Neural crest cell (in vitro differentiated cells): ENCODE data around the gene CALN1. TPM values are rescaled to one million over a fixed set of nuclear protein-coding genes. Genes with fewer than 3 reads are reported as not detected.

ENCODE experiments used
- DNase-seq: peaks from one replicate; pipeline ENCODE4 v3.0.0; 2021; ENCODE audit warnings: low read depth, mixed read lengths, low spot score
- H3K27ac Mint-ChIP-seq: one replicate; pipeline ENCODE4 v1.8.0; 2021; ENCODE audit warnings: mild to moderate bottlenecking, mixed read lengths; ENCODE audit not compliant: unreplicated experiment
- H3K27me3 Mint-ChIP-seq: 2 replicates; pipeline ENCODE4 v1.8.0; 2021; ENCODE audit warnings: low read depth, mild to moderate bottlenecking, mixed read lengths
- H3K36me3 Mint-ChIP-seq: 2 replicates; pipeline ENCODE4 v1.8.0; 2021; ENCODE audit warnings: low read depth, mild to moderate bottlenecking, mixed read lengths
- H3K4me1 Mint-ChIP-seq: 2 replicates; pipeline ENCODE4 v1.8.0; 2021; ENCODE audit warnings: mixed read lengths
- H3K4me3 Mint-ChIP-seq: one replicate; pipeline ENCODE4 v1.8.0; 2021; ENCODE audit warnings: mild to moderate bottlenecking, mixed read lengths
- H3K9me3 Mint-ChIP-seq: 2 replicates; pipeline ENCODE4 v1.8.0; 2021; ENCODE audit warnings: mixed read lengths
- total RNA-seq: library from RNA; stranded (reverse); gene quantifications from 2 replicates; pipeline ENCODE4 v1.2.1, GENCODE V29; 2021
- TF ChIP-seq, protein P1 (sequence below): fragments of 200-600 bp; sonication (generic); conservative IDR thresholded peaks from 2 replicates; pipeline ENCODE4 v1.5.0; 2021; ENCODE audit warnings: antibody characterized with exemption, mild to moderate bottlenecking

The CALN1 gene
- total RNA-seq, 1 donor from 2014 or later, result 0.51 TPM

DNA sequence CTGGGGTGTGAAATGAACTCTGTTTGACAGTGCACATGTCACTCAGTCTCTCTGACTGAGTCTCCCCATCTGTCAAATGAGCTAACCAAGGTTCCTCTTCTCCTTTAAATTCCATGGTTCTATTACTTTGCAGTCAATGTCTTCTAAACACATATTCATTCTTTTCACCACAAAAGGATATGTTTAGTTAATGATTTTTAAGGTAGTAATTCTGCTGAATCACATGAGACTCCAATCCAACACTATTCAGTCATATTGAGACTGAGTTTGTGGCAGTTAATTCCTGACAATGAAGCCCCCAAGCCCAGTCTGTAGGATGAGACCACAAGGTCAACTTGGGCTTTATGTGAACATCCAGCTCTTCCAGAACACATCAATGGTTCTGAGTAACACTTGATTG lies 85.3 kb downstream of the CALN1 start:
- no peaks in the 10 kb centered on the region for H3K4me1 Mint-ChIP-seq

DNA sequence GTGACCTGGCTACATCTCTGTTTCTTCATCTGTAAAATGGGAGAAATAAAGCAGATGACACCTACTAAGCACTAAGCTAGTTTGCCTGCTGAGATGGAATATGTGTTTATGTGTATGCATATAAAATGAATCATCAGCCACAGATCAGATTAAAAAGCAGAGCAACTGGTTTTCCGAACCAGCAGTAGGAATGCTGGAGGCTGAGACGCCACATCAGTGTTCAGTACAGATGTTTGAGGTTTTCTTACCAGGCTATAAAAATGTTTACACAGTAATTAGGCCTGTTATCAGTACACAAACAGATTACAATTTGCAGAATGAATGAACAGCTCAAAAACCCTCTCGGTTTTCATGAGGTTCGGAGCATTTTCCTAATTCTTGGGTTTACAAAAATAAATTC lies 85.8 kb downstream of the CALN1 start:
- H3K27ac Mint-ChIP-seq, result no peak overlapping the region
- peaks cover 7% of the 10 kb centered on the region for H3K9me3 Mint-ChIP-seq
- H3K4me1 Mint-ChIP-seq, result no peaks in the 10 kb centered on the region
- TF ChIP-seq, protein P1, sequence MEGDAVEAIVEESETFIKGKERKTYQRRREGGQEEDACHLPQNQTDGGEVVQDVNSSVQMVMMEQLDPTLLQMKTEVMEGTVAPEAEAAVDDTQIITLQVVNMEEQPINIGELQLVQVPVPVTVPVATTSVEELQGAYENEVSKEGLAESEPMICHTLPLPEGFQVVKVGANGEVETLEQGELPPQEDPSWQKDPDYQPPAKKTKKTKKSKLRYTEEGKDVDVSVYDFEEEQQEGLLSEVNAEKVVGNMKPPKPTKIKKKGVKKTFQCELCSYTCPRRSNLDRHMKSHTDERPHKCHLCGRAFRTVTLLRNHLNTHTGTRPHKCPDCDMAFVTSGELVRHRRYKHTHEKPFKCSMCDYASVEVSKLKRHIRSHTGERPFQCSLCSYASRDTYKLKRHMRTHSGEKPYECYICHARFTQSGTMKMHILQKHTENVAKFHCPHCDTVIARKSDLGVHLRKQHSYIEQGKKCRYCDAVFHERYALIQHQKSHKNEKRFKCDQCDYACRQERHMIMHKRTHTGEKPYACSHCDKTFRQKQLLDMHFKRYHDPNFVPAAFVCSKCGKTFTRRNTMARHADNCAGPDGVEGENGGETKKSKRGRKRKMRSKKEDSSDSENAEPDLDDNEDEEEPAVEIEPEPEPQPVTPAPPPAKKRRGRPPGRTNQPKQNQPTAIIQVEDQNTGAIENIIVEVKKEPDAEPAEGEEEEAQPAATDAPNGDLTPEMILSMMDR, result no peak
- H3K27me3 Mint-ChIP-seq, result peaks cover 9% of the 10 kb centered on the region
- no peak for DNase-seq
- H3K4me3 Mint-ChIP-seq, result no peak overlapping the region
- peaks cover 4% of the 10 kb centered on the region for H3K36me3 Mint-ChIP-seq

More for the DNA sequence above, 85.3 kb downstream of the CALN1 start:
- H3K36me3 Mint-ChIP-seq, result peaks cover 4% of the 10 kb centered on the region
- DNase-seq, result no peak
- H3K27me3 Mint-ChIP-seq, result peaks cover 12% of the 10 kb centered on the region
- peaks cover 7% of the 10 kb centered on the region for H3K9me3 Mint-ChIP-seq
- H3K4me3 Mint-ChIP-seq, result no peak overlapping the region
- TF ChIP-seq, protein P1, result no peak
- H3K27ac Mint-ChIP-seq, result no peak overlapping the region

DNA sequence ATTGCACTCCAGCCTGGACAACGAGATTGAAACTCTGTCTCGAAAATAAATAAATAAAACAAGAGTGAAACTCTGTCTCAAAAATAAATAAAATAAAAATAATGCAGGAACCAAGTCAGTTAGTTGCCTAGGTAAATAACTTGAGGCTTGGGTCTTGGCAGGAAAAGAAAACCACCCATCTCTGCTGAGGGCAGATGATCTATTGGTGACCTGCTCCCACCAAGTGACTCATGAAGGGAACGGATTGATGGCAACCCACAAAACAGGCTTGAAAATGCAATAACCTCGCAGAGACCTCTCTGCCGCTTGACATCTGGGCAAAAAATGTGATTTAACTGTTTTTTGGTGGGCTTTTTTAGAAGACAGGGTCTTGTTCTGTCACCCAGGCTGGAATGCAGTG lies 86.6 kb downstream of the CALN1 start:
- Mint-ChIP-seq H3K4me1 (no peaks in the 10 kb centered on the region), H3K27ac (no peak overlapping the region), H3K27me3 (peaks cover 7% of the 10 kb centered on the region), H3K9me3 (peaks cover 3% of the 10 kb centered on the region), H3K36me3 (no peaks in the 10 kb centered on the region), H3K4me3 (no peak overlapping the region)
- DNase-seq, result no peak
- TF ChIP-seq, protein P1, result no peak

DNA sequence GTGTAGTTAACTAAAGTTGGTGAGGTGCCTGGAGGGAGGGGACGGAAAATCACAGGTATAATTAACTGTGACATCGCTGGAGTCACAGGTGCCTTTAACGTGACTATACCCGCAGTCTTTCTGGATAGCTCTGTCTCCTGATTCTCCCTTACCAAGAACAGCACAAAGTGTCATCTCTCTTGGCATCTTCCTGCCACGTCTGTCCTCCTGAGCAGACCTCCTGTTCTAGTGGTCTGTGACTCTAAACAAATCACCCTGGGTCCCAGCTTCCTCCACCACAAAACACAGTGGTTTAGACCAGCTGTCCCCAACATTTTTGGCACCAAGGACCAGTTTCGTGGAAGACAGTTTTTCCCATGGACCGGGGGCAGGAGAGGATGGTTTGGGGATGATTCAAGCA lies 90.5 kb downstream of the CALN1 start:
- Mint-ChIP-seq H3K4me1 (no peaks in the 10 kb centered on the region), H3K36me3 (no peaks in the 10 kb centered on the region), H3K27ac (no peak overlapping the region), H3K27me3 (peaks cover 20% of the 10 kb centered on the region), H3K4me3 (no peak overlapping the region), H3K9me3 (no peaks in the 10 kb centered on the region)
- TF ChIP-seq, protein P1, result no peak
- DNase-seq, result no peak

DNA sequence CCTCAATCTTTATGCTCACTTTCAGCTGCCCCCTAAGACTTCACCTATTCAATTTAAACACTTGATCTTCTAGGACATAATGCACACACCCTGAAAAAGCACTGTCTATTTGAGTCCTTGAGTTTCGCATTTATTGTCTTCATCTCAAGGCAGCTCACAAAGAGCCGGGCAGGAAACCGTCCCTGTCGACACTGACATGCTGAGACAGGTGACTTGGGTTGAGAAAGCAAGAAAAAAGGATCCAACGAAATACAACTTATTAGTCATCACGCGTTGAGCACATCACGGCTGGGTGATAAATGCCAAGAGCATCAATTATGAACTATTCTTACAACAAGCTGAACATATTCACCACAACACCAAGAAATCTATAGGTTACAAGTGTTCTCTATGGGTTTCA lies 91.1 kb downstream of the CALN1 start:
- TF ChIP-seq, protein P1, result no peak
- no peak overlapping the region for H3K4me3 Mint-ChIP-seq
- no peak overlapping the region for H3K27ac Mint-ChIP-seq
- peaks cover 23% of the 10 kb centered on the region for H3K27me3 Mint-ChIP-seq
- H3K36me3 Mint-ChIP-seq, result no peaks in the 10 kb centered on the region
- no peaks in the 10 kb centered on the region for H3K9me3 Mint-ChIP-seq
- DNase-seq, result no peak
- H3K4me1 Mint-ChIP-seq, result no peaks in the 10 kb centered on the region

DNA sequence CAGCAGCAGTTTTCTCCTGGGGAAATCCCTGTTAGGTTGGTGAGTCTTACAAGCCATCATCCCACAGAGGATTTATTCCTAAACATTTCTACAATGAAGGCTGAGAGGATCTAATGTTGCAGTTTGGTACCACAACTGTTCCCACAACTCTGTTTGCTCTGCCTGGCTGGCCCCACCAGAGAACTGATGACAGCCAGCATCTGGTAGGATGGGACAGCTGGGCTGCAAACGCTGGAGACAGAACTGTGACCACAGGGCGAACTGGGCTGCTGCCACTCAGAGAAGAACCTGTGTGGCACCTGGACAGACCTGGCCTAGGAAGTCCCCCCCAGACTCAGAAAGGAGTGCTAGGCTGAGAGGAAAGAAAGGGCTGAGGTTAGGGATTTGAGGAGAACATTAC lies 94.8 kb downstream of the CALN1 start:
- Mint-ChIP-seq H3K36me3 (no peaks in the 10 kb centered on the region), H3K27ac (no peak overlapping the region), H3K9me3 (no peaks in the 10 kb centered on the region), H3K4me1 (no peaks in the 10 kb centered on the region), H3K4me3 (no peak overlapping the region), H3K27me3 (peaks cover 22% of the 10 kb centered on the region)
- no peak for DNase-seq
- TF ChIP-seq, protein P1, result no peak
